ENCODE data around the gene RAB1B.

The RAB1B gene

GRCh38 chr11:66263785-66264184, 4.7 kb upstream of the RAB1B start:
- H3K36me3 Mint-ChIP-seq (ENCODE audit: insufficient read depth): peaks cover 41% of the 10 kb centered on the region
- peaks cover 32% of the 10 kb centered on the region for H3K4me1 Mint-ChIP-seq
- H3K27ac Mint-ChIP-seq (ENCODE audit: low read depth): no peak overlapping the region
- H3K27me3 Mint-ChIP-seq: no peaks in the 10 kb centered on the region
- no peak overlapping the region for H3K4me3 Mint-ChIP-seq
- no peak for ATAC-seq (replicated peaks; ENCODE audit: extremely low read depth, poor library complexity, severe bottlenecking)
- DNase-seq (ENCODE audit: low spot score in 2 of 2): no peak
- H3K9me3 Mint-ChIP-seq: no peaks in the 10 kb centered on the region

- Mint-ChIP-seq H3K9me3 (no peaks in the 10 kb centered on the region), H3K4me1 (peaks cover 30% of the 10 kb centered on the region), H3K27me3 (no peaks in the 10 kb centered on the region), H3K4me3 (no peak overlapping the region), H3K36me3 (ENCODE audit: insufficient read depth) (peaks cover 44% of the 10 kb centered on the region), H3K27ac (ENCODE audit: low read depth) (no peak overlapping the region)
- DNase-seq (ENCODE audit: low spot score in 2 of 2): no peak
- no peak for ATAC-seq (replicated peaks; ENCODE audit: extremely low read depth, poor library complexity, severe bottlenecking)
Measured at GRCh38 chr11:66264383-66264782, 4.1 kb upstream of the RAB1B start.

GRCh38 chr11:66264914-66265313, 3.5 kb upstream of the RAB1B start:
- H3K27me3 Mint-ChIP-seq: no peaks in the 10 kb centered on the region
- peaks cover 30% of the 10 kb centered on the region for H3K4me1 Mint-ChIP-seq
- no peak overlapping the region for H3K27ac Mint-ChIP-seq (ENCODE audit: low read depth)
- H3K9me3 Mint-ChIP-seq: no peaks in the 10 kb centered on the region
- DNase-seq (ENCODE audit: low spot score in 2 of 2): no peak
- ATAC-seq (replicated peaks; ENCODE audit: extremely low read depth, poor library complexity, severe bottlenecking): no peak
- peaks cover 43% of the 10 kb centered on the region for H3K36me3 Mint-ChIP-seq (ENCODE audit: insufficient read depth)
- no peak overlapping the region for H3K4me3 Mint-ChIP-seq

DNA sequence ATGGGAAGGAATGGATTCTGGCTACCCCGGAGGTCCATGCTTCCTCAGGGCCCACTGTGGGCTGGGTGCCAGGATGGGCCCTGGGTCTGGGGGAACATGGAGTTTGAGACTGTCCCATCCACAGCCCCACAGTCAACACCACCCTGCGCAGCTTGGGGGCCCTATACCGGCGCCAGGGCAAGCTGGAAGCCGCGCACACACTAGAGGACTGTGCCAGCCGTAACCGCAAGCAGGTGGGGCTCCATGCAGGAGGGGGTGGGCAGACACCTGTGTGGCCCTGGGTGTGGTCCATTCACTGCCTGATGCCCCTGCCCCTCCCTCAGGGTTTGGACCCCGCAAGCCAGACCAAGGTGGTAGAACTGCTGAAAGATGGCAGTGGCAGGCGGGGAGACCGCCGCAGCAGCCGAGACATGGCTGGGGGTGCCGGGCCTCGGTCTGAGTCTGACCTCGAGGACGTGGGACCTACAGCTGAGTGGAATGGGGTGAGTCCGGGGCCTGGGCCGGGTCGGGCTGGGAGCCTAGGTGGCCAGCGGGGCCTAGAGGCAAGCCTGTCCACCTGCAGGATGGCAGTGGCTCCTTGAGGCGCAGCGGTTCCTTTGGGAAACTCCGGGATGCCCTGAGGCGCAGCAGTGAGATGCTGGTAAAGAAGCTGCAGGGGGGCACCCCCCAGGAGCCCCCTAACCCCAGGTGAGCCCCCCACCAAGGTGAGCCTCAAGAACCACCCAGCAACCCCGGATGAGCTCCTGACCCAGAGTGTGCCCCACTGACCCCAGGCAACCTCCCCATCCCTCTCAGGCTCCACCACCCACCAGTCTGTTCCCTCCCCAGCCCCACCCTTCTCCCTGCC, 2.7 kb upstream of the RAB1B start:
- ATAC-seq (replicated peaks; ENCODE audit: extremely low read depth, poor library complexity, severe bottlenecking) (no peak), DNase-seq (ENCODE audit: low spot score in 2 of 2) (no peak)
- Mint-ChIP-seq H3K4me3 (no peak overlapping the region), H3K36me3 (ENCODE audit: insufficient read depth) (peaks cover 40% of the 10 kb centered on the region), H3K27ac (ENCODE audit: low read depth) (no peak overlapping the region), H3K9me3 (no peaks in the 10 kb centered on the region), H3K4me1 (peaks cover 33% of the 10 kb centered on the region), H3K27me3 (no peaks in the 10 kb centered on the region)

DNA sequence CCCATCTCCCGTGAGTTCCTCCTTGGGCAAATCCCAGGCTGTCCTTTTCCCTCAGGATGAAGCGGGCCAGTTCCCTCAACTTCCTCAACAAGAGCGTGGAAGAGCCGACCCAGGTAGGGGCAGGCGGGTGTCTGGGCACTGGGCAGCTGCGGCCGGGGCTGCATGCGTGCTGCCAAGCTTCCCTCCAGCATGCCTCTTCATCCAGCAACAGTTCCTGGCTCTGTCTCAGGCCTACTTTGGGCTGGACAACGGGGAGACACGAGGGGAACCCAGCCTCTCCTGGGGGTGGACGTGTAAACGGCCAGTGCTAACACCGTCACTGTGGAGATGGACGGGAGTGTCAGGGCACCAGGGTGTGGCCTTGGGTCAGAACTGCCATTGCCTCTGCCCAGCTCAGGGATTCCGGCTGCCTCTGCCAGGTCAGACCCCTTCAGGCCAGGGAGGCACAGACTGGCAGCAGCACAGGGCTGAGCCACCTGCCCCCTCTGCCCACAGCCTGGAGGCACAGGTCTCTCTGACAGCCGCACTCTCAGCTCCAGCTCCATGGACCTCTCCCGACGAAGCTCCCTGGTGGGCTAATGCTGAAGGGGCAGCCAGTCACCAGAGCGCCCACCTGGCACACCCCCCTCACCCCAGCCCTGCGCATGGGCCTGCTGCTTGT, 1.9 kb upstream of the RAB1B start:
- peaks cover 40% of the 10 kb centered on the region for H3K36me3 Mint-ChIP-seq (ENCODE audit: insufficient read depth)
- H3K27ac Mint-ChIP-seq (ENCODE audit: low read depth): peak overlapping the region; percentile 10

DNA sequence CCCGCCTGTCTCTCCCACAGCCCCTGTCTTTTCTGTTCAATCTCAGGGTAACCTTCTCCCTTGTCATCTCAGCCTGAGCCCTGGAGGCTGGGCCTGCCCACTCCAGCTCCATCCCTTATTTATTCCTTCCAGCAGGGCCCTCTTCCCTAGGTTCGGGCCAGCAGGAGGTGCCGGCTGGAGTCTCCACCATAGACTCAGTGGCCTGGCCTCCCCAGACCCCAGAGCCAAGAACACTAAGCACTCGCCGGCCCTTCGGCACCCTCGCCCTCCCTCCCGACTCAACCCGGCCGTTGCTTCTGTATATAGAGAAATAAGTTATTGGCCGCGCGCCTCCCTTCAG, 1.4 kb upstream of the RAB1B start:
- no peaks in the 10 kb centered on the region for H3K27me3 Mint-ChIP-seq
- H3K4me3 Mint-ChIP-seq: peak overlapping the region; percentile 94
- peak overlapping the region; percentile 10 for H3K27ac Mint-ChIP-seq (ENCODE audit: low read depth)
- peaks cover 42% of the 10 kb centered on the region for H3K4me1 Mint-ChIP-seq
- H3K9me3 Mint-ChIP-seq: no peaks in the 10 kb centered on the region
- H3K36me3 Mint-ChIP-seq (ENCODE audit: insufficient read depth): peaks cover 44% of the 10 kb centered on the region
- DNase-seq (ENCODE audit: low spot score in 2 of 2): no peak
- ATAC-seq (replicated peaks; ENCODE audit: extremely low read depth, poor library complexity, severe bottlenecking): no peak

More for the DNA sequence above, 1.9 kb upstream of the RAB1B start:
- H3K4me3 Mint-ChIP-seq: no peak overlapping the region
- no peaks in the 10 kb centered on the region for H3K9me3 Mint-ChIP-seq
- peaks cover 37% of the 10 kb centered on the region for H3K4me1 Mint-ChIP-seq
- DNase-seq (ENCODE audit: low spot score in 2 of 2) (no peak), ATAC-seq (replicated peaks; ENCODE audit: extremely low read depth, poor library complexity, severe bottlenecking) (no peak)
- no peaks in the 10 kb centered on the region for H3K27me3 Mint-ChIP-seq

GRCh38 chr11:66267379-66268243, 828 bp upstream of the RAB1B start:
- ATAC-seq (replicated peaks; ENCODE audit: extremely low read depth, poor library complexity, severe bottlenecking) (peak; percentile 59), DNase-seq (ENCODE audit: low spot score in 2 of 2) (peak; percentile 64 to 69)
- Mint-ChIP-seq H3K4me1 (peaks cover 46% of the 10 kb centered on the region), H3K9me3 (no peaks in the 10 kb centered on the region), H3K4me3 (peak overlapping the region; percentile 94), H3K27ac (ENCODE audit: low read depth) (peak overlapping the region; percentile 97), H3K36me3 (ENCODE audit: insufficient read depth) (peaks cover 47% of the 10 kb centered on the region), H3K27me3 (no peaks in the 10 kb centered on the region)

GRCh38 chr11:66268952-66269905, 790 bp downstream of the RAB1B start:
- H3K36me3 Mint-ChIP-seq (ENCODE audit: insufficient read depth): peaks cover 47% of the 10 kb centered on the region
- no peaks in the 10 kb centered on the region for H3K27me3 Mint-ChIP-seq
- no peaks in the 10 kb centered on the region for H3K9me3 Mint-ChIP-seq
- DNase-seq (ENCODE audit: low spot score in 2 of 2) (no peak), ATAC-seq (replicated peaks; ENCODE audit: extremely low read depth, poor library complexity, severe bottlenecking) (no peak)
- peaks cover 62% of the 10 kb centered on the region for H3K4me1 Mint-ChIP-seq
- peak overlapping the region; percentile 97 for H3K27ac Mint-ChIP-seq (ENCODE audit: low read depth)
- H3K4me3 Mint-ChIP-seq: peak overlapping the region; percentile 94

GRCh38 chr11:66271816-66272215, 3.4 kb downstream of the RAB1B start:
- no peaks in the 10 kb centered on the region for H3K9me3 Mint-ChIP-seq
- peak overlapping the region; percentile 87 for H3K27ac Mint-ChIP-seq (ENCODE audit: low read depth)
- ATAC-seq (replicated peaks; ENCODE audit: extremely low read depth, poor library complexity, severe bottlenecking) (no peak), DNase-seq (ENCODE audit: low spot score in 2 of 2) (no peak)
- H3K4me3 Mint-ChIP-seq: peak overlapping the region; percentile 62
- no peaks in the 10 kb centered on the region for H3K27me3 Mint-ChIP-seq
- peaks cover 74% of the 10 kb centered on the region for H3K4me1 Mint-ChIP-seq
- H3K36me3 Mint-ChIP-seq (ENCODE audit: insufficient read depth): peaks cover 58% of the 10 kb centered on the region

- no peaks in the 10 kb centered on the region for H3K27me3 Mint-ChIP-seq
- no peaks in the 10 kb centered on the region for H3K9me3 Mint-ChIP-seq
- peak overlapping the region; percentile 62 for H3K4me3 Mint-ChIP-seq
- peaks cover 60% of the 10 kb centered on the region for H3K36me3 Mint-ChIP-seq (ENCODE audit: insufficient read depth)
- ATAC-seq (replicated peaks; ENCODE audit: extremely low read depth, poor library complexity, severe bottlenecking): peak; percentile 48
- peak in 1 of 2 donors; percentile 52 for DNase-seq (ENCODE audit: low spot score in 2 of 2)
- H3K4me1 Mint-ChIP-seq: peaks cover 71% of the 10 kb centered on the region
- peak overlapping the region; percentile 87 for H3K27ac Mint-ChIP-seq (ENCODE audit: low read depth)
Measured at GRCh38 chr11:66272596-66272995, 4.2 kb downstream of the RAB1B start.

DNA sequence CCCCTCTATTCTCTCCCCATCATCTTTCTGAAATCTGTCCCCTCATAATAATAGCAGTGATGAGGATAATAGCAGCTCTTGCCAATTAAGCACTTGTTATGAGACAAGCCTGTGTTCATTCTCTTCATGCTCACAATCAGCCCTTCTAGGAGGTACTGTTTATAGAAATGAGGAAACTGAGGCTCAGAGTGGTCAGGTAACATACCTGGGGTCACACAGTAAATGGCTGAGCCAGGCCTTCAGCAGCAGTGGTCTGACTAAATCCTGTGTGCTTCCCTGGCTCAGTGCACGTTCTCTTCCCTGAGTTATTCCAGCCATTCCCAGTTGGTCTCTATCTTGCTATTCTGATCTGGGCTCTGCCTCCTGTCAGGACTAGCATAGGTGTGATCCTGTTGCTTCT, 5.8 kb downstream of the RAB1B start:
- Mint-ChIP-seq H3K4me3 (peak overlapping the region; percentile 62), H3K36me3 (ENCODE audit: insufficient read depth) (peaks cover 48% of the 10 kb centered on the region)
- DNase-seq (ENCODE audit: low spot score in 2 of 2): no peak

DNA sequence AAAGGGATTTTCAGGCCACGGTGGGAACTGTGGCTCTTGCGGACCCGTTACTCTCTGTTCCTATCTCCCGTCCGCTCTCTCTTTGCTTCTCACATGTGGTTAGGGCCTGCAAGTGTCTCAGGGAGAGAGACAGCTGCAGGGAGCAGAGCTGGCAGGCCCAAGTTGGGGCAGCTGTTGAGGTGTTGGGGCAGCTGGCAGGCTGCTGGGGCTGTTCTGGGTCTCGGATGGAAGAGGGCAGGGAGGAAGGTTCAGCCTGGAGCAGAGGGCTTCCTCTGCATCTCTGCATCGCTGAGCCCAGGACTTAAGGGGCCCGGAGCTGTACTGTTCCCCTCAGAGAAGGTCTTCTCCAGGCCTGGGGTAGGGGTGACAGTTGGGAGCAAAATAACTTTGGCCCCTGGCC, 7.0 kb downstream of the RAB1B start:
- ATAC-seq (replicated peaks; ENCODE audit: extremely low read depth, poor library complexity, severe bottlenecking) (no peak), DNase-seq (ENCODE audit: low spot score in 2 of 2) (no peak)
- no peak overlapping the region for H3K4me3 Mint-ChIP-seq
- peaks cover 66% of the 10 kb centered on the region for H3K4me1 Mint-ChIP-seq
- H3K27ac Mint-ChIP-seq (ENCODE audit: low read depth): no peak overlapping the region
- H3K36me3 Mint-ChIP-seq (ENCODE audit: insufficient read depth): peaks cover 46% of the 10 kb centered on the region
- H3K9me3 Mint-ChIP-seq: no peaks in the 10 kb centered on the region
- H3K27me3 Mint-ChIP-seq: no peaks in the 10 kb centered on the region

More for the DNA sequence above, 5.8 kb downstream of the RAB1B start:
- H3K27me3 Mint-ChIP-seq: no peaks in the 10 kb centered on the region
- H3K27ac Mint-ChIP-seq (ENCODE audit: low read depth): peak overlapping the region; percentile 83
- H3K9me3 Mint-ChIP-seq: no peaks in the 10 kb centered on the region
- peaks cover 69% of the 10 kb centered on the region for H3K4me1 Mint-ChIP-seq
- ATAC-seq (replicated peaks; ENCODE audit: extremely low read depth, poor library complexity, severe bottlenecking): no peak

Measured in central memory CD8-positive, alpha-beta T cell (primary cell).